H1 (cell line): ENCODE results near the gene H1-8. TPM values are rescaled to one million over a fixed set of nuclear protein-coding genes. Genes with fewer than 3 reads are reported as not detected.

Source experiments
- CTCF ChIA-PET: fragments of 300-600 bp; sonication (Branson Sonifier 250); formaldehyde crosslinking; loops from one replicate; lab custom pipeline; 2021; ENCODE audit not compliant: partially characterized antibody; lab: Charles Lee
- POLR2A ChIA-PET: fragments of 300-600 bp; sonication (Branson Sonifier 250); formaldehyde crosslinking; loops from one replicate; lab custom pipeline; 2021; ENCODE audit warnings: inconsistent platforms; ENCODE audit not compliant: partially characterized antibody; lab: Charles Lee
- DNase-seq, 2 experiments: peaks; one replicate each; pipeline versions ENCODE4 v3.0.0 to v3.0.0-alpha.2; 2010 to 2022; ENCODE audit warnings: low spot score in 2 of 2, low read depth in 1 of 2, mixed read lengths in 1 of 2
- FAIRE-seq: peaks from 2 replicates; lab custom pipeline; 2011; peaks lifted over from hg19 to GRCh38; lab: Jason Lieb, UNC
- H2AFZ ChIP-seq: 2 replicates; pipeline ENCODE4 v1.8.1; 2012; ENCODE audit warnings: low read length, inconsistent platforms
- H2AK5ac ChIP-seq: 2 replicates; pipeline ENCODE4 v1.6.1; 2013; ENCODE audit warnings: low read depth, low read length
- H2BK120ac ChIP-seq: replicated peaks from 2 replicates; pipeline ENCODE3; 2013; ENCODE audit warnings: low read depth, low read length, inconsistent platforms
- H2BK12ac ChIP-seq: 2 replicates; pipeline ENCODE4 v1.6.1; 2013; ENCODE audit warnings: low read depth, low read length
- H2BK15ac ChIP-seq: 2 replicates; pipeline ENCODE4 v1.6.1; 2013; ENCODE audit warnings: low read length
- H2BK20ac ChIP-seq: 2 replicates; pipeline ENCODE4 v1.6.1; 2013; ENCODE audit warnings: low read length
- H2BK5ac ChIP-seq: 2 replicates; pipeline ENCODE4 v1.6.1; 2013; ENCODE audit warnings: low read depth, low read length
- H3K14ac ChIP-seq: 2 replicates; pipeline ENCODE4 v1.6.1; 2013; ENCODE audit warnings: inconsistent platforms; ENCODE audit not compliant: insufficient read length
- H3K18ac ChIP-seq: 2 replicates; pipeline ENCODE4 v1.6.1; 2013; ENCODE audit warnings: low read length; ENCODE audit errors: extremely low read depth
- H3K23ac ChIP-seq: 2 replicates; pipeline ENCODE4 v1.6.1; 2013; ENCODE audit warnings: inconsistent platforms; ENCODE audit not compliant: insufficient read length
- H3K23me2 ChIP-seq: 2 replicates; pipeline ENCODE4 v1.6.1; 2013; ENCODE audit warnings: low read depth, low read length
- H3K27ac ChIP-seq: 2 replicates; pipeline ENCODE4 v1.6.1; 2011; ENCODE audit warnings: low read depth, low read length, inconsistent platforms
- H3K27me3 ChIP-seq, 4 experiments: replicated peaks in 1 of 4; 1 replicate in 1 of 4; 2 replicates in 3 of 4; pipeline versions ENCODE4 v1.6.1 to v1.8.1; 2011 to 2013; ENCODE audit warnings: low read length in 3 of 4, mild to moderate bottlenecking in 3 of 4, inconsistent platforms in 2 of 4, mixed read lengths in 2 of 4, moderate library complexity in 1 of 4; ENCODE audit not compliant: control insufficient read depth in 3 of 4, insufficient read depth in 3 of 4; ENCODE audit errors: extremely low read depth in 1 of 4
- H3K36me3 ChIP-seq, 4 experiments: 2 replicates each; pipeline versions ENCODE4 v1.6.1 to v1.8.1; 2011 to 2013; ENCODE audit warnings: mild to moderate bottlenecking in 4 of 4, low read length in 3 of 4, moderate library complexity in 2 of 4, control low read depth in 1 of 4, inconsistent platforms in 1 of 4; ENCODE audit not compliant: insufficient read depth in 4 of 4, control insufficient read depth in 2 of 4
- H3K4ac ChIP-seq: replicated peaks from 2 replicates; pipeline ENCODE3; 2013; ENCODE audit warnings: low read length, low read depth, mixed read lengths, inconsistent platforms; ENCODE audit not compliant: insufficient read length
- H3K4me1 ChIP-seq, 4 experiments: replicated peaks in 1 of 4; 1 replicate in 1 of 4; 2 replicates in 3 of 4; pipeline versions ENCODE4 v1.6.1 to v1.8.1; 2011 to 2013; ENCODE audit warnings: low read length in 3 of 4, inconsistent platforms in 2 of 4, mixed read lengths in 1 of 4; ENCODE audit not compliant: insufficient read depth in 4 of 4, control insufficient read depth in 3 of 4
- H3K4me2 ChIP-seq, 2 experiments: 2 replicates each; pipeline versions ENCODE4 v1.6.1 to v1.8.1; 2011 to 2013; ENCODE audit warnings: low read depth in 2 of 2, low read length in 2 of 2, control low read depth in 1 of 2, inconsistent platforms in 1 of 2, mild to moderate bottlenecking in 1 of 2; ENCODE audit not compliant: insufficient read depth in 1 of 2
- H3K4me3 ChIP-seq, 4 experiments: fragments of 200-600, 300-600 bp in 1 of 4; sonication (generic), shearing (Covaris generic), sonication (Bioruptor Twin) in 1 of 4; 2 replicates each; pipeline versions ENCODE4 v1.5.1 to v1.8.1; 2011 to 2016; ENCODE audit warnings: low read length in 4 of 4, low read depth in 3 of 4, control low read depth in 2 of 4, inconsistent platforms in 2 of 4, mild to moderate bottlenecking in 2 of 4, mixed read lengths in 1 of 4, moderate library complexity in 1 of 4; ENCODE audit not compliant: insufficient read depth in 2 of 4; ENCODE audit errors: extremely low read depth in 1 of 4
- H3K56ac ChIP-seq: replicated peaks from 2 replicates; pipeline ENCODE3; 2013; ENCODE audit warnings: low read depth, mild to moderate bottlenecking, mixed read lengths, low read length, inconsistent platforms; ENCODE audit not compliant: insufficient read length
- H3K79me1 ChIP-seq: 2 replicates; pipeline ENCODE4 v1.6.1; 2013; ENCODE audit warnings: low read depth, low read length, control low read depth
- H3K79me2 ChIP-seq, 2 experiments: 2 replicates each; pipeline versions ENCODE4 v1.6.1 to v1.8.1; 2012 to 2013; ENCODE audit warnings: low read length in 2 of 2, mild to moderate bottlenecking in 2 of 2, inconsistent platforms in 1 of 2; ENCODE audit not compliant: insufficient read depth in 2 of 2, control insufficient read depth in 1 of 2
- H3K9ac ChIP-seq, 4 experiments: replicated peaks in 1 of 4; 1 replicate in 1 of 4; 2 replicates in 3 of 4; pipeline versions ENCODE4 v1.6.1 to v1.8.1; 2011 to 2013; ENCODE audit warnings: low read depth in 3 of 4, low read length in 3 of 4, control low read depth in 2 of 4, mild to moderate bottlenecking in 2 of 4, moderate library complexity in 2 of 4, inconsistent platforms in 1 of 4; ENCODE audit errors: extremely low read depth in 1 of 4
- H3K9me3 ChIP-seq, 2 experiments: 2 replicates each; pipeline versions ENCODE4 v1.6.1 to v1.8.1; 2012 to 2013; ENCODE audit warnings: mild to moderate bottlenecking in 2 of 2, moderate library complexity in 2 of 2, control low read depth in 1 of 2, inconsistent platforms in 1 of 2, low read depth in 1 of 2, low read length in 1 of 2, mixed read lengths in 1 of 2; ENCODE audit not compliant: insufficient read depth in 2 of 2
- H4K20me1 ChIP-seq, 2 experiments: replicated peaks in 1 of 2; 2 replicates each; pipeline versions ENCODE3 to v1.8.1; 2011 to 2013; ENCODE audit warnings: inconsistent platforms in 2 of 2, low read length in 2 of 2, mild to moderate bottlenecking in 1 of 2; ENCODE audit not compliant: insufficient read depth in 2 of 2, control insufficient read depth in 1 of 2
- H4K5ac ChIP-seq: 2 replicates; pipeline ENCODE4 v1.6.1; 2013; ENCODE audit warnings: low read length, low read depth, mixed read lengths, inconsistent platforms; ENCODE audit not compliant: insufficient read length
- H4K8ac ChIP-seq: 2 replicates; pipeline ENCODE4 v1.8.0; 2013; ENCODE audit warnings: mild to moderate bottlenecking, moderate library complexity, low read length, inconsistent platforms; ENCODE audit not compliant: insufficient read depth; ENCODE audit errors: extremely low read depth
- H4K91ac ChIP-seq: replicated peaks from 2 replicates; pipeline ENCODE3; 2013; ENCODE audit warnings: low read length, mixed read lengths, inconsistent platforms; ENCODE audit not compliant: insufficient read length
- ASH2L ChIP-seq: fragments of 200-600, 300-600 bp; sonication (generic); IDR thresholded peaks from one replicate; pipeline ENCODE4 v1.7.1; 2017; ENCODE audit warnings: low read length
- BACH1 ChIP-seq: IDR thresholded peaks from 2 replicates; pipeline ENCODE4 v1.6.1; 2012; ENCODE audit warnings: low read length, improper control_type of control experiment
- BRCA1 ChIP-seq: IDR thresholded peaks from 2 replicates; pipeline ENCODE4 v1.6.1; 2012; ENCODE audit warnings: low read depth, low read length, improper control_type of control experiment
- CBX8 ChIP-seq: fragments of 300-800, 300-1000 bp; sonication (generic); IDR thresholded peaks from 2 replicates; pipeline ENCODE4 v1.7.1; 2016; ENCODE audit warnings: low read depth, low read length, borderline replicate concordance
- GABPA ChIP-seq: IDR thresholded peaks from 2 replicates; pipeline ENCODE4 v1.6.1; 2011; ENCODE audit warnings: mild to moderate bottlenecking, low read length, moderate library complexity, borderline replicate concordance; ENCODE audit not compliant: insufficient read depth
- HDAC6 ChIP-seq: IDR thresholded peaks from one replicate; pipeline ENCODE4 v1.7.1; 2012; ENCODE audit warnings: low read depth, mild to moderate bottlenecking, inconsistent platforms, low read length, moderate library complexity
- MAX ChIP-seq: IDR thresholded peaks from 2 replicates; pipeline ENCODE4 v1.6.1; 2012; ENCODE audit warnings: inconsistent platforms
- NANOG ChIP-seq: IDR thresholded peaks from 2 replicates; pipeline ENCODE4 v1.6.1; 2011; ENCODE audit warnings: low read length, low read depth, mild to moderate bottlenecking, inconsistent platforms; ENCODE audit not compliant: insufficient read depth, poor library complexity, severe bottlenecking
- POLR2AphosphoS5 ChIP-seq: IDR thresholded peaks from 2 replicates; pipeline ENCODE4 v1.6.1; 2011; ENCODE audit warnings: low read depth, low read length
- RNF2 ChIP-seq: fragments of 200-900, 300-1000 bp; sonication (generic); IDR thresholded peaks from 2 replicates; pipeline ENCODE4 v1.7.1; 2016; ENCODE audit warnings: borderline replicate concordance, low read depth, mild to moderate bottlenecking, antibody characterized with exemption, low read length; ENCODE audit not compliant: poor library complexity, severe bottlenecking; ENCODE audit errors: missing control alignments
- SP2 ChIP-seq: IDR thresholded peaks from 2 replicates; pipeline ENCODE4 v1.6.1; 2012; ENCODE audit warnings: mild to moderate bottlenecking, low read length, inconsistent platforms
- YY1 ChIP-seq: IDR thresholded peaks from 2 replicates; pipeline ENCODE4 v1.6.1; 2011; ENCODE audit warnings: low read depth, mild to moderate bottlenecking, low read length
- ZNF274 ChIP-seq: IDR thresholded peaks from 2 replicates; pipeline ENCODE4 v1.7.0; 2012; ENCODE audit warnings: low read length, borderline replicate concordance; ENCODE audit errors: extremely low read depth
- WGBS, 2 experiments: shearing (Covaris generic) in 1 of 2; methylation state at CpG; one replicate each; pipeline versions ENCODE4 v1.1.6 to v1.1.7; 2013 to 2015; ENCODE audit warnings: low lambda C conversion rate in 2 of 2, mixed read lengths in 2 of 2, inconsistent platforms in 1 of 2, low coverage in 1 of 2, missing lambda C conversion rate in 1 of 2; ENCODE audit not compliant: insufficient replicate concordance in 2 of 2, insufficient coverage in 1 of 2, insufficient read length in 1 of 2; ENCODE audit errors: extremely low coverage in 1 of 2, missing lambda C conversion rate in 1 of 2; 5-methylcytosine and 5-hydroxymethylcytosine counted together
- polyA plus RNA-seq, 7 experiments: library from polyadenylated mRNA; depleted of rRNA in 3 of 7; stranded (reverse) in 5 of 7; unstranded in 2 of 7; fragments of >200 nt in 5 of 7; fragments of 200-250 nt in 2 of 7; gene quantifications; 1 replicate in 5 of 7; 2 replicates in 1 of 7; 4 replicates in 1 of 7; pipeline versions ENCODE4 v1.2.1 to v1.2.3, GENCODE V29; 2011 to 2013; ENCODE audit warnings: missing spikeins in 2 of 7, mixed read lengths in 2 of 7
- total RNA-seq: library from RNA; stranded (reverse); fragmentation: NEBNext Ultra II Directional; extraction: Animal tissue kit (Norgen Biotek cat#: 25700); gene quantifications from 2 replicates; pipeline ENCODE4 v1.2.1, GENCODE V29; 2021
- TF ChIP-seq, protein P1 (sequence below): IDR thresholded peaks from 2 replicates; pipeline ENCODE4 v1.6.1; 2011; ENCODE audit warnings: low read depth, mild to moderate bottlenecking, low read length; ENCODE audit not compliant: insufficient read depth

The H1-8 gene
- total and polyA plus RNA-seq, 2 of the 8 experiments (the other 6 are each of a cell fraction or from before 2014, with no cell fraction given), result not detected

DNA sequence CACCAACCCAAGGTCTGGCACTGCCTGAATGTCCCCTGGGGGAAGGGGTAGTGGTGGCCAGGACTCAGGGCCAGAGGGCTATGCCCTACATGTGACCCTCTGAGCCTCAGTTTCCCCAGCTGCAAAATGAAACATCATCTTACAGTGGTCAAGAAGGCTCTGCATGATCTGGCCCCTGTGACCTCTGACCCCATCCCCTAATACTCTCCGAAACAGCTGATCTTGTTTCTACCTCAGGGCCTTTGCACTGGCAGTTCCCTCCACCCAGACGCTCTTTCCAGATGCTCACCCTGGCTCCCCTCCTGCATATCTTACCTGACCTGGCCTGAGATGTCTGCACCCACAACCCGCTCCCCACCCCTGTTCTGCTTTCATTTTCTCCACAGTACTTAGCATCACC, 41.7 kb downstream of the H1-8 start:
- FAIRE-seq (no peak), DNase-seq (no peak)
- 82% methylated on average over 3 of the region's 3 CpGs; no CpG with 5 or more reads in 1 of the 2 experiments for WGBS, 2 experiments
- Histone ChIP-seq H3K23me2 (no peaks in the 10 kb centered on the region), H3K56ac (no peak overlapping the region), H2BK5ac (no peak overlapping the region), H3K9ac (no peak overlapping the region), H3K4me1 (no peaks in the 10 kb centered on the region; a peak in 1 of 7 replicates), H2BK12ac (no peak overlapping the region), H3K27ac (no peak overlapping the region), H2BK20ac (no peak overlapping the region), H4K91ac (no peak overlapping the region), H3K14ac (no peak overlapping the region), H3K79me1 (0 out of 2 replicates have a peak, but pooled peaks cover 2% of the 10 kb centered on the region), H3K9me3 (no peaks in the 10 kb centered on the region), H4K5ac (no peak overlapping the region), H3K18ac (no peak overlapping the region), H4K8ac (no peak overlapping the region; the same call in 1 of the 2 replicates), H3K4me2 (no peak overlapping the region), H3K27me3 (no peaks in the 10 kb centered on the region), H3K4ac (no peak overlapping the region), H2BK120ac (no peak overlapping the region), H3K36me3 (no peaks in the 10 kb centered on the region), H3K79me2 (no peaks in the 10 kb centered on the region), H3K4me3 (no peak overlapping the region), H2BK15ac (no peak overlapping the region), H2AFZ (no peak overlapping the region), H4K20me1 (peaks cover 0 to 2% of the 10 kb centered on the region in 2 experiments), H3K23ac (no peak overlapping the region), H2AK5ac (no peak overlapping the region)
- POLR2A ChIA-PET, result interaction anchor here (0.7 kb wide), 1 partner anchor 49 kb away, joined by 3 read pairs; no protein-coding TSS in a partner anchor
- CTCF ChIA-PET, result interaction anchor here (1.7 kb wide), 1 partner anchor 10 kb away, joined by 3 read pairs; no protein-coding TSS in a partner anchor
- TF ChIP-seq NANOG (no peak), BACH1 (no peak), MAX (no peak), CBX8 (no peak), SP2 (no peak), RNF2 (no peak), ZNF274 (no peak), POLR2AphosphoS5 (no peak), YY1 (no peak), GABPA (no peak), HDAC6 (no peak), ASH2L (no peak), BRCA1 (no peak)
- TF ChIP-seq, protein P1, sequence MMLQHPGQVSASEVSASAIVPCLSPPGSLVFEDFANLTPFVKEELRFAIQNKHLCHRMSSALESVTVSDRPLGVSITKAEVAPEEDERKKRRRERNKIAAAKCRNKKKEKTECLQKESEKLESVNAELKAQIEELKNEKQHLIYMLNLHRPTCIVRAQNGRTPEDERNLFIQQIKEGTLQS, result no peak
